Breast epithelium (tissue), 3 donors: ENCODE measurements around the gene TTYH3.

Experiments
- POLR2A ChIP-seq: fragments of 450-650 bp; IDR thresholded peaks from one replicate; pipeline ENCODE4 v1.6.1; 2016; ENCODE audit warnings: antibody characterized with exemption, mild to moderate bottlenecking, moderate library complexity
- POLR2AphosphoS5 ChIP-seq, 3 donors: sonication (generic); formaldehyde crosslinking; IDR thresholded peaks; one replicate each; pipeline ENCODE4 v1.6.1; 2017; ENCODE audit warnings: antibody characterized with exemption in 3 of 3
- TF ChIP-seq, protein P1 (sequence below), 3 donors: fragments of 450-650 bp; IDR thresholded peaks; one replicate each; pipeline ENCODE4 v1.5.1; 2016 to 2017; ENCODE audit warnings: antibody characterized with exemption in 3 of 3, mild to moderate bottlenecking in 3 of 3, moderate library complexity in 3 of 3

DNA sequence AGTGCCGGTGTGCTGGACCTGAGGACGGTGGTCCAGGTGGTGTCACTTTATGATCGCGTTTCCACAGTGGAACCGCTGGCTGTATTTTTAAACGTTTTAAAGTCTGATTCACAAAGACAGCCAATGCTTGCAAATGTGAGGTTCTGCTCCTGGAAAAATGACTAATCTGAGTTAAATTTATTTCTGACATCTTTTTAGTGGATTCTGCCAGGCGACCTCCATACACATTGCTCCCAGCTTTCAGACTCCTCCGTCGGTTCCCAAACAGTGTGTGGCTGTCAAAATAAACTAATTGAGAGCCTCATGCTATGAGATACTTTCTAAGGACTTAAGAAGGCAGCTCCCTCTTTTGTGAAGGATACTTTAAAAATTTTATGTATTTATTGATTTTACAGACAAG is 12.7 kb upstream of the TTYH3 start:
- TF ChIP-seq, protein P1, sequence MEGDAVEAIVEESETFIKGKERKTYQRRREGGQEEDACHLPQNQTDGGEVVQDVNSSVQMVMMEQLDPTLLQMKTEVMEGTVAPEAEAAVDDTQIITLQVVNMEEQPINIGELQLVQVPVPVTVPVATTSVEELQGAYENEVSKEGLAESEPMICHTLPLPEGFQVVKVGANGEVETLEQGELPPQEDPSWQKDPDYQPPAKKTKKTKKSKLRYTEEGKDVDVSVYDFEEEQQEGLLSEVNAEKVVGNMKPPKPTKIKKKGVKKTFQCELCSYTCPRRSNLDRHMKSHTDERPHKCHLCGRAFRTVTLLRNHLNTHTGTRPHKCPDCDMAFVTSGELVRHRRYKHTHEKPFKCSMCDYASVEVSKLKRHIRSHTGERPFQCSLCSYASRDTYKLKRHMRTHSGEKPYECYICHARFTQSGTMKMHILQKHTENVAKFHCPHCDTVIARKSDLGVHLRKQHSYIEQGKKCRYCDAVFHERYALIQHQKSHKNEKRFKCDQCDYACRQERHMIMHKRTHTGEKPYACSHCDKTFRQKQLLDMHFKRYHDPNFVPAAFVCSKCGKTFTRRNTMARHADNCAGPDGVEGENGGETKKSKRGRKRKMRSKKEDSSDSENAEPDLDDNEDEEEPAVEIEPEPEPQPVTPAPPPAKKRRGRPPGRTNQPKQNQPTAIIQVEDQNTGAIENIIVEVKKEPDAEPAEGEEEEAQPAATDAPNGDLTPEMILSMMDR (IDR thresholded peaks at IDR 0.05), result no peak
- TF ChIP-seq POLR2A (no peak), POLR2AphosphoS5 (IDR thresholded peaks at IDR 0.05) (no peak)
